Measurements from ENCODE around the gene SUFU.

The SUFU gene

DNA sequence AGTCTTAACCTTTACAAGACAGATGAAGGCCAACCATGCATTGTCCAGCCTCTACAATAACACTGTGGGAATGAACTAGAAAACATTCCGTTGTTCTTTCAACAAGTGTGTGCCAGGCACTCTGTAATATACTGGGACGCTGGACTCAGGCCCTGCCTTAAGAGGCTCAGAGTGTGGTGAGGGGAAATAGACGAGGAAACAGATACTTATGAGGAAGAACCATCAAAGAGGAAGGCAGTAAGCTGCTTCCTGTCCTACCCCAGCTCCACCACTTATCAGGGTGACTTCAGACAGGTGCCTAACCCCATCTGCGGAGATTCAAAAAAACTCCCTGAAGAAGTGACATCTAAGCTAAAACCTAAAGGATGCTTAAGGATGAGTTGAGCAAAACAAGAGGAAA is 131.6 kb downstream of the SUFU start:
- DNase-seq (ENCODE audit: low read depth in 2 of 2): no peak

- DNase-seq (ENCODE audit: low read depth in 2 of 2): no peak
Measured at GRCh38 chr10:102639537-102639936, 135.8 kb downstream of the SUFU start.

DNA sequence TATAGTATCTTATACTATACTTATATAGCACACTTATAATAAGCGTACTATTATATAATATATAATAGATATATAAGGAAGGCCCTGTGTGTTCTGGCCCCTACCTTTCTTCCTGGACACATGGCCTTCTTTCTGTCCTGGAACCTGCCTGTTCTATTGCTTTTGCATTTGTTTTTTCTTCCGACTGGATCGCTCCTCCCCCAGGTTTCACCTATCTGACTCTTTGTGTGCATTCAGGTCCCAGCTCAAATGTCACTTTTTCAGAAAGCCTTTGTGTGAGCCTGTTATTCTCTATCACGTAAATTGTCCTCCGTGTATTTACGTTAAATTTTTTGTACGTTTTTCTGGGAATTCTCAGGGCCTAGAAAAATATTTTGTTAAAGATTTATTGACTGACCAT is 137.6 kb downstream of the SUFU start:
- no peak for DNase-seq (ENCODE audit: low read depth in 2 of 2)

- peak; percentile 95 to 96 for DNase-seq (ENCODE audit: low read depth in 2 of 2)
Measured at GRCh38 chr10:102641880-102642735, 138.3 kb downstream of the SUFU start.

DNA sequence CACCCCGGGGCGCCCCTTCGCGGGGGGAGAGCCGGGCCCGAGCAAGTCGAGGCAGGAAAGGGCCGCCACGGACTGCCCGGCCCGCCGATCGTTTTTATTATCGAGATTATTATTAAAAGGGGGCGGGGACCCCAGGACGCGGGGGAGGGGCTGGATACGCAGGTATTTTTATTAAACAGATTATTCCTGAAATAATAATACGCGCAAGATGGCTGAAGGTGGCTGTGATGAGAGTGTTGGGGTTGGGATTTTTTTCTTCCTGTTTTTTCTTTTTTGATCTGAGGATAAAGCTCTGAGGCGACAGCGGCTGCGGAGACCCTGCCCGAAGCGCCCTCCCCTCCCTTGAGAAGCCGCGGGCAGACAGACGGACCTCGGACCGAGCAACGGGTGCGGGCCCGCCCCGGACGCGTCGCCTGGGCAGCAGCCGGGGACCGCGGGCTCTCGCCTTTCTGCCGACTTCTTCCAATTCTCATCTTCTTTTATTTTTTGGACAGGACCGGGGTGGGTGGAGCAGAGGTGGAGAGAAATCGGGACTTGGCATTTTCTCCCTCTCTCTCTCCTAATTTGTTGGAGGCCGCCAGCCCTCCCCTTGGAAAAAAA is 139.1 kb downstream of the SUFU start:
- no peak for DNase-seq (ENCODE audit: low read depth in 2 of 2)

GRCh38 chr10:102643336-102644065 is 139.7 kb downstream of the SUFU start:
- no peak for DNase-seq (ENCODE audit: low read depth in 2 of 2)

DNA sequence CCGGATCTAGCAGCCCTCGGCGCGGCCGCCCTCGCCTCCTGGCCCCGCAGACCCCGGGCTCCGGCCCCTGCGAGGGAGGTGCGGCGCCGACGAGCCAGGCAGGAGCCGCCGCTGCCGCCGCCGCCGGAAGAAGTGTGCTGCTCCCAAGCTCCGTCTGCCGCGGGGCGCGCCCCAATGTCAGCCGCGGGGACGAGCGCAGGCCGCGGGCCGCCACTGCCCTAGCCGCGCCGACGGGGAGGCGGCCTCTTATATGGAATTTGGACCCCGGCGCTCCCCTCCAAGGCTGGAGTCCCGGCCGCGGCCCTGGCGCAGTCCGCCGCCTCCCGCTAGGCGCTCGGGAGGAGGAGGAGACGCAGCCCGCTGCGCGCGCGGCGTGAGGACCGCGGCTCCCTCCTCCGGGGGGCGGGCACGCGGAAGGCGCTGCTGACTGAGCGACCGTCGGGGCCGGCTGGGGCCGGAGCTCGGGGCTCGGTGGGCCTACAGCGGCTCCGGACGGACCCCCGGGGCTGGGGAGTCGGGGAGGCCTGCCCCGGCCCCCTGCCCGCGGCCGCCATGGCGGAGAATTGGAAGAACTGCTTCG is 140.4 kb downstream of the SUFU start, which contains the start of gene TRIM8:
TSS of gene TRIM8 (plus strand) at position 414 of the 580 bp plus-strand sequence. CDS start at position 553, 139 bp downstream.
- no peak for DNase-seq (ENCODE audit: low read depth in 2 of 2)

GRCh38 chr10:102644646-102645387 is 141.0 kb downstream of the SUFU start:
- DNase-seq (ENCODE audit: low read depth in 2 of 2): peak; percentile 54 to 56

- DNase-seq (ENCODE audit: low read depth in 2 of 2): no peak
Measured at GRCh38 chr10:102645388-102645740, 141.6 kb downstream of the SUFU start.

DNA sequence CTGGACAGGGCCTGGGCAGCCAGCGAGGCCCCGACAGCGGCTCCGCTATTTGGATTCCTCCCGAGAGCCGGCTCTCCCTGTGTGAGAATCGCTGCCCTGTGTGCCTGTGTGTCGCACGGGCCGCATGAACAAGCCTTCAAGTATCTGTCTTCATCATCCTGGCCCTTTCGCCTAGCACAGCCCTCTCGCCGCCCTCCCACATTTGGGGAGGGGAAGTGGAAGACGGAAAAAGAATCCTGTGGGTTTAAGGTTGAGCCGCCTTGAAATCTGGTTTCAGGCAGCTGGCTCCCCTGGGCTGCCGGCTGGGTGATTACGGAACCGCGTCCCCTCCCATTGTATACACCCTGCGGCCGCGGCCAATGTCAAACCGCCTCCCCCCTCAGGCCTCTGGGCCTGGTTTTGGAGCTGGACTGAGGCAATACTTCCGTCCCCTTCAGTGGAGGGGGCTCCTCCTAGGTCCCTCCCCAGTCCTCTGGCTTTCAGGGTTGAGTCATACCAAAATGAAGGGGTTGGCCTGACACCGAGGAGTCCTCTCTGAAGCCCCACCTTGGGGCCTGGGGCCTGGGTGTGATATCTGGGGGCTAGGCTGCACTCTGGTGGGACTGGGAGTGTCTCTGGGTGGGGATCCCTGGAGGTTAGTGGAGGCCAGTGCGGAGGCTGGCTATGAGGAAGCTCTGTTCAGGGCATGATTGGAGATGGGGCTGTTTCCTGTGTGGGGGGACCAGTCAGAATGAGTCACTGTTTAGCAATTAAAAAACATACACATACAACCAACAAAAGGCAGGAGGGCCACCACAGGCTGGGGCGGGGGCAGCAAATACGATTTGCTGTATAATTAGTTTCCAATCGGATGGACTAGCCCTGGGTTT is 142.2 kb downstream of the SUFU start:
- DNase-seq (ENCODE audit: low read depth in 2 of 2): peak in 1 of 2 donors; percentile 48

- no peak for DNase-seq (ENCODE audit: low read depth in 2 of 2)
Measured at GRCh38 chr10:102646610-102647442, 143.1 kb downstream of the SUFU start.

GRCh38 chr10:102647443-102648268 is 143.9 kb downstream of the SUFU start:
- no peak for DNase-seq (ENCODE audit: low read depth in 2 of 2)

GRCh38 chr10:102648269-102648888 is 144.6 kb downstream of the SUFU start:
- DNase-seq (ENCODE audit: low read depth in 2 of 2): no peak

DNA sequence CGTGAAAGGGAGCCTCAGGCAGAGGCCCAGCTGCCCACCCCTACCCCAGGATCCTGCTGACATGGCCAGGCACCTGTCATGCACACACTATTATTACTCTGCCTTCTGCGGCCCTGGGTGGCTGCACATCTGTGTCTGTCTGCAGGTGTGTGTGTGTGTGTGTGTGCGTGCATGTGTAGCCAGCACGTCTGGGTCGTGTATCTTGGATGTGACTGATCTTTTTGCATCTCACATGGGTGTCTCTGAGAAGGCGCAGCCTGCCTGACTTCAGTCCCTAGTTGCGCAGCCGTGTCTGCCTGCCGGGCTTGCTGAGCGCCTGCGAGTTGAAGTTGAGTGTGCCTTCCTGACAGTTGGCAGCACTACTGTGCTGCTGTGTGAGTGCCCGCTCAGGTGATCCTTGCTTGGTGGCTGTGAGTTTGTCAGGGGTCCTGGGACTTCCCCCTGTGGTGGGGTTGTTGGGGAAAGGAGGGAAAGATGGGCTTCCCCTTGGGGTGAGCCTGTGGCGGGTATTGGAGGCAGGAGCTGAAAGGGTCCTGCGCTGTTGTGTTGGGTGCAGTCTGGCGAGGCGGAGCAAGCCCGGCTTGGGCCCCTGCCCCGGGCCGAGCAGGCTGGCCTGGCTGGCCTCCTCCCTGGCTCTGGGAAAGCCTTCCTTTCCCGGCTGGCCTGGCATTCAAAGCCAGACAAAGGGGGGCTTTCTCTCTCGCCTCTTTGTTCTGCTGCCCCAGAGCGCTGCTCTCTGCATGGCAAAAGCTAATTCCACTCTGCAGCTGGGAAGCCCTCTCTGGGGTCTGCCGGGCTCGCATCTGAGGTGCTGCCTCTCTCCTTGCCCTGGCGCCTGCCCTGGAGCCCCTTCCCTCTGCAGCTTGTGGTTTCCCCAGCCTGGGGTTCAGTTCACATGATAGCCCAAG is 145.4 kb downstream of the SUFU start:
- DNase-seq (ENCODE audit: low read depth in 2 of 2): no peak

GRCh38 chr10:102649797-102650654 is 146.3 kb downstream of the SUFU start:
- DNase-seq (ENCODE audit: low read depth in 2 of 2): no peak
